Suprapubic skin (tissue), 4 donors: Measurements from ENCODE around the gene SPON2. TPM values are rescaled to one million over a fixed set of nuclear protein-coding genes. Genes with fewer than 3 reads are reported as not detected.

Experiments used
- DNase-seq, 2 donors: peaks; one replicate each; pipeline ENCODE4 v3.0.0-alpha.2; 2019; ENCODE audit warnings: low spot score in 2 of 2
- H3K27ac ChIP-seq: fragments of 200-600 bp; sonication (generic); one replicate; pipeline ENCODE4 v1.5.1; 2019
- H3K27me3 ChIP-seq: fragments of 200-600 bp; sonication (generic); one replicate; pipeline ENCODE4 v1.5.1; 2019
- H3K36me3 ChIP-seq: fragments of 200-600 bp; sonication (generic); one replicate; pipeline ENCODE4 v1.5.1; 2019
- H3K4me1 ChIP-seq: fragments of 200-600 bp; sonication (generic); one replicate; pipeline ENCODE4 v1.5.1; 2019
- H3K4me3 ChIP-seq: fragments of 200-600 bp; sonication (generic); one replicate; pipeline ENCODE4 v1.5.1; 2019; ENCODE audit warnings: mild to moderate bottlenecking
- H3K9me3 ChIP-seq: fragments of 200-600 bp; sonication (generic); one replicate; pipeline ENCODE4 v1.5.1; 2019
- CTCF ChIP-seq, 2 donors: fragments of 200-600 bp in 1 of 2; fragments of 450-650 bp in 1 of 2; sonication (generic) in 1 of 2; IDR thresholded peaks; one replicate each; pipeline ENCODE4 v1.5.1; 2016 to 2019; ENCODE audit warnings: antibody characterized with exemption in 2 of 2, mild to moderate bottlenecking in 1 of 2, moderate library complexity in 1 of 2
- EP300 ChIP-seq: sonication (generic); formaldehyde crosslinking; IDR thresholded peaks from one replicate; pipeline ENCODE4 v1.6.1; 2017; ENCODE audit warnings: antibody characterized with exemption
- POLR2A ChIP-seq, 2 donors: fragments of 450-650 bp; IDR thresholded peaks; one replicate each; pipeline ENCODE4 v1.6.1; 2017; ENCODE audit warnings: antibody characterized with exemption in 2 of 2, mild to moderate bottlenecking in 2 of 2, moderate library complexity in 2 of 2
- POLR2AphosphoS5 ChIP-seq, 3 donors: sonication (generic); formaldehyde crosslinking; IDR thresholded peaks; one replicate each; pipeline ENCODE4 v1.6.1; 2017; ENCODE audit warnings: antibody characterized with exemption in 3 of 3
- WGBS: methylation state at CpG from one replicate; pipeline ENCODE4 v1.1.5; 2018; 5-methylcytosine and 5-hydroxymethylcytosine counted together
- total RNA-seq, 4 donors: library from RNA; depleted of rRNA; stranded (reverse); fragments of >200 nt; gene quantifications; one replicate each; pipeline ENCODE4 v1.1.0, GENCODE V29; 2016

Gene SPON2
- total RNA-seq, 4 donors from 2014 or later, result 22.5 to 52.3 (median 31.8) TPM

GRCh38 chr4:1124818-1125217 is 47.6 kb downstream of the SPON2 start:
- Histone ChIP-seq H3K27ac (no peak overlapping the region), H3K36me3 (no peaks in the 10 kb centered on the region), H3K27me3 (no peaks in the 10 kb centered on the region), H3K4me3 (no peak overlapping the region), H3K4me1 (no peaks in the 10 kb centered on the region), H3K9me3 (no peaks in the 10 kb centered on the region)
- TF ChIP-seq POLR2AphosphoS5 (IDR thresholded peaks at IDR 0.05) (no peak), EP300 (no peak), POLR2A (IDR thresholded peaks at IDR 0.05) (no peak), CTCF (IDR thresholded peaks at IDR 0.05) (no peak)
- no peak for DNase-seq
- 80% methylated on average over 4 of the region's 4 CpGs for WGBS

- 90% methylated on average over 3 of the region's 3 CpGs for whole genome bisulfite sequencing
- TF ChIP-seq EP300 (no peak), POLR2A (IDR thresholded peaks at IDR 0.05) (no peak), CTCF (IDR thresholded peaks at IDR 0.05) (no peak), POLR2AphosphoS5 (IDR thresholded peaks at IDR 0.05) (no peak)
- no peaks in the 10 kb centered on the region for H3K4me1 ChIP-seq
- no peaks in the 10 kb centered on the region for H3K36me3 ChIP-seq
- DNase-seq, result no peak
- no peak overlapping the region for H3K4me3 ChIP-seq
- no peak overlapping the region for H3K27ac ChIP-seq
- no peaks in the 10 kb centered on the region for H3K9me3 ChIP-seq
- no peaks in the 10 kb centered on the region for H3K27me3 ChIP-seq
Observed at GRCh38 chr4:1122505-1122904, 49.9 kb downstream of the SPON2 start.

Other genes with a start within 250 kb of the SPON2 start
- gene GAK, start 240.3 kb downstream of the SPON2 start, total RNA-seq, result 100 to 1,000 TPM; 108 to 166 (median 132) TPM
- gene TMEM175, start 240.1 kb downstream of the SPON2 start, total RNA-seq, result 10 to 100 TPM; 41.1 to 98.3 (median 65.3) TPM
- 10 to 100 TPM; 19.5 to 27.6 (median 23.8) TPM for gene DGKQ, start 199.0 kb downstream of the SPON2 start, total RNA-seq
- gene IDUA, start 185.5 kb downstream of the SPON2 start, total RNA-seq, result 10 to 100 TPM; 11.0 to 33.1 (median 19.7) TPM
- gene SLC26A1, start 179.2 kb downstream of the SPON2 start, total RNA-seq, result under 1 TPM in 1 of 4 donors, not detected in 3; 0.30 TPM
- 10 to 100 TPM in 3 of 4 donors, 1 to 10 TPM in 1; 9.0 to 19.9 (median 12.0) TPM for gene FGFRL1, start 161.0 kb downstream of the SPON2 start, total RNA-seq
- 10 to 100 TPM in 1 of 4 donors, 1 to 10 TPM in 3; 2.4 to 16.5 (median 4.4) TPM for gene RNF212, start 59.0 kb downstream of the SPON2 start, total RNA-seq
- gene CTBP1, start 76.5 kb upstream of the SPON2 start, total RNA-seq, result 100 to 1,000 TPM; 145 to 255 (median 181) TPM
- 100 to 1,000 TPM in 1 of 4 donors, 10 to 100 TPM in 3; 58.7 to 112 (median 69.5) TPM for gene MAEA, start 117.3 kb upstream of the SPON2 start, total RNA-seq
- gene UVSSA, start 174.6 kb upstream of the SPON2 start, total RNA-seq, result 100 to 1,000 TPM in 1 of 4 donors, 10 to 100 TPM in 3; 16.2 to 107 (median 24.9) TPM
- not detected for gene NKX1-1, start 233.9 kb upstream of the SPON2 start, total RNA-seq